Right hindlimb (tissue), 1 donor: ENCODE measurements around the gene CHSY3.
"Not testable (repeated sequence)": the region's sequence is repeated elsewhere in the genome, so short reads cannot be mapped to it uniquely, and the experiment has no call there.

Experiments
- DNase-seq: peaks from one replicate; pipeline ENCODE4 v3.0.0-alpha.2; 2018

CHSY3 gene

DNA sequence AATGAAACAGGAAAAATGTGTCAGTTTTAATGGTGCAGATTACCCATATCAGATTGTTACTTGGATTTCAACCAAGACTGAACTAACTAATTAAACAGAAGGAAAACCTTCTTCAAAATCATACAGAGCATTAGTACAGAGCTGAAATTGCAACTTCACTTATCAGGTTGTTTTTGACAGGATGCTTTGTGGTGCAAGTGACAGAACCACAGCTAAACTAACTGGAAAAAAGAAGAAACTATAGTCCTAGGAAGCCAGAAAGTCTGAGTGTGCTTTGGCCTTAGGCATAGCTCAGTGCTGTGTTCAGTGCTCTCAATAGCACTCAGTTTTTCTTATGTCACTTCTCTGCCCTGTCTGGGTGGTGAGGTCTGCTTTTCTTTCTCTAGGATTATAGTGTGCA lies 267.4 kb downstream of the CHSY3 start:
- DNase-seq, result no peak

- DNase-seq, result no peak
Observed at GRCh38 chr5:130183115-130183514, 278.9 kb downstream of the CHSY3 start.

DNA sequence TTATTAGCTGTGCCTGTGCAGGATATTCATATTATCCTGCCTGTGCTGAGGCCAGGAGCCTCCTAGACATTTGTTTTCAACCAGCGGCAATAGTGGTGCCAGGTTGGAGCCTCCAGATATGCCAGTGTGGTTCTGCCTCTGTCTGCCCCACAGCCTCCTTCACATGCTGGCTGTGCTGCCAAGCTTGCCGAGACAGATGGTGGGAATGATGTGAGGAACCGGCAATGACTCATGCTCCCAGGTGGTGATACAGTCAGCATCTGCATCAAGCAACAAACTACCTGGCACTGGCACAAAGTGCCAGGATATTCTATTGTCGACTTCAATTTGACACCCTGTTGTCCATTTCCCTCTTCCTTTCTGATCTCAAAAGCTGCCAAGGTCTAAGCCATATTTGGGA lies 285.7 kb downstream of the CHSY3 start:
- no peak for DNase-seq

DNA sequence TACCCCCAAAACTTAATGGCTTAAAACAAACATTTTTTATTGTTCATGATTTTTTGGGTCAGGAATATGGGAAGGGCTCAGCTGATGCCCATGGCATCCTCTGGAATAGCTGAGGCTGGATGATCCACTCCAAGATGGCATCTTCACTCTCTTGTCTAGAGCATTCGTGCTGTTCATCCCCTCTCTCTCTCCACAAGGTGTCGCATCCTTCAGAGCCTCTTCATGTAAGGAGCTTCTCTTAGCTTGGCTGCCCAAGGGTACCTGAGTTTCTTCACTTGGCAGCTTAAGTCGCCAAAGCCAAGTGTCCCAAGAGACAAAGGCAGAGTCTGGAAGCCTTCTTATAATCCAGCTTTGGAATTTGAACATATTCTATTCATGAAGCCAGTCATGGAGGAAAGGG lies 294.7 kb downstream of the CHSY3 start:
- no peak for DNase-seq

GRCh38 chr5:130206686-130207085 lies 302.4 kb downstream of the CHSY3 start:
- no peak for DNase-seq

DNA sequence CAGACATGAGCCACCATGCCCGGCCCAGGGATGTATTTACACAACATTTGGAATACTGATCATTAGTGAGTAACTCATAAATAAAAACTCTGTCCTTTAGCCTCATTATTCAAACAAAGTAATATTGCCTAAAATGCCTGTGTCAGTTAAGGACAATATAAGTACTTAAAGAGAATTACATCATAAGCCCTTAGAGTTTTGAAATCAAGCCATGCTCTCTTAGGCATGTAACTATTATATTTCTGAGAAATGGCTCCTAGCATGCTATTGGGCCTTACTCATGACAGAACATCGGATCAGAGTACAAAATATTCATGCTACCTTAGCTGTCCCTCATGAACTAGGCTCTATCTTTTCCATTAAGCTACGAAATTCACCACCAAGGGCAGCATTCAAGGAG lies 309.3 kb downstream of the CHSY3 start:
- no peak for DNase-seq

DNA sequence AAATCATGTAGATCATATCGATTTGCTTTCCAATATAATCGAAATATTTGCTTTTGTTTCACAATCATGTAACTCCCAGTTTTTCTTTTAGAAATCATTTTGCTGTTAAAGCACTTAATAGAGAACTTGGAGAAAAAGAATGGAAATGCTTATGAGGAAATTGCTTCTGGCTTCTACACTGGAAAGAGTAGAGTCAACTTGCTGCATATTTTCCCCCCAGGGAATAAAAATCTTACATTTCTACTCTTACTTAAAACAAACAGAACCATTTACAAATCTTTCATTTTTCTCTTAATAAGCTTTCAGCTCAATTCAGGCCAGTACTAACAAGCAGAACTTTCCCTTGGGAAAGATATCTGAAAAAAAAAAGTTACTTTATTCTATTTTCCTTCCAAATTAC lies 312.0 kb downstream of the CHSY3 start:
- no peak for DNase-seq

GRCh38 chr5:130222573-130222972 lies 318.3 kb downstream of the CHSY3 start:
- no peak for DNase-seq

DNA sequence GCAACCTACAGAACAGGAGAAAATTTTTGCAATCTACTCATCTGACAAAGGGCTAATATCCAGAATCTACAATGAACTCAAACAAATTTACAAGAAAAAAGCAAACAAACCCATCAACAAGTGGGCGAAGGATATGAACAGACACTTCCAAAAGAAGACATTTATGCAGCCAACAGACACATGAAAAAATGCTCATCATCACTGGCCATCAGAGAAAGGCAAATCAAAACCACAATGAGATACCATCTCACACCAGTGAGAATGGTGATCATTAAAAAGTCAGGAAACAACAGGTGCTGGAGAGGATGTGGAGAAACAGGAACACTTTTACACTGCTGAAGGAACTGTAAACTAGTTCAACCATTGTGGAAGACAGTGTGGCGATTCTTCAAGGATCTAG lies 322.3 kb downstream of the CHSY3 start:
- not testable (repeated sequence) for DNase-seq

DNA sequence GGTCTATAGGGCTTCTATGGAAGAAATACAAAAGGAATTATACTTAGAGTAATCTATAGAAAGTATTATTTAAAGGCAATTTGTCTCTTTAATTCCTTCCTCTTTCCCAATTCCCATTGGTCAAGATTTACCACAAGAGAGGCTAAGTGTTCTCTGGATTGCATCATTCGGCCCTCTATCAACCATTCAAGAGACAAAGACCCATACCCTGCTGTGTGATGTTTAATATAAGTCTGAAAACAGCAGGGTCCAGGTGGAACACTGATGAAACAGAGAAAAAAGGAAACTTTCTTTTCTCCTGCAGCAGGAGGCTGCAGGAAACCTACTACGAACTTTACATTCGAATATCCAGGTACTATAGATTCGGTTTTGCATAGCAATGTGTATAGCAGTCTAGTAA lies 323.4 kb downstream of the CHSY3 start:
- no peak for DNase-seq

- DNase-seq, result no peak
Observed at GRCh38 chr5:130231786-130232185, 327.5 kb downstream of the CHSY3 start.

DNA sequence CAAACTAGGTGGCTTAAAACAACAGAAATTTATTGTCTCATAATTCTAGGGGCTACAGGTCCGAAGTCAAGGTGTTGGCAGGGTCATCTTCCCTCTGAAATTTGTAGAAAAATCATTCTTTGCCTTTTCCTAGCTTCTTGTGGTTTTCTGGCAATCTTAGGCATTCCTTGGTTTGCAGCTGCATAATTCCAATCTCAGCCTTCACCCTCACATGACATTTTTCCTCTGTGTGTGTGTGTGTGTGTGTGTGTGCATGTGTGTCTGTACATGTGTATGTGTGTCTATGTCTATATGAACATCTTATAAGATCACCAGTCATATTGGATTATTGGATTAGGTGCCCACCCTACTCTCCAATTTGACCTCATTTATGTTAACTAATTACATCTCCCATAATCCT lies 330.6 kb downstream of the CHSY3 start:
- no peak for DNase-seq
